Motor neuron (in vitro differentiated cells): ENCODE data around the gene TEC. TPM values are rescaled to one million over a fixed set of nuclear protein-coding genes. Genes with fewer than 3 reads are reported as not detected.
"Not testable (repeated sequence)": the region's sequence is repeated elsewhere in the genome, so short reads cannot be mapped to it uniquely, and the experiment has no call there.

Source experiments
- ATAC-seq, 8 experiments: fragments of 200-7000 bp; cut with Tn5 transposase; replicated peaks in 6 of 8; 2 replicates each; pipeline ENCODE4 v1.8.0; 2021; ENCODE audit warnings: mild to moderate bottlenecking in 8 of 8, moderate library complexity in 8 of 8
- H3K27ac ChIP-seq, 2 donors: fragments of 250-450 bp; sonication (Bioruptor Pico); 2 replicates each; pipeline ENCODE4 v1.9.0; 2021; ENCODE audit warnings: antibody characterized with exemption in 2 of 2, mild to moderate bottlenecking in 2 of 2, moderate library complexity in 1 of 2
- H3K4me1 ChIP-seq, 2 donors: fragments of 250-450 bp; sonication (Bioruptor Pico); replicated peaks in 1 of 2; 2 replicates each; pipeline ENCODE4 v1.6.1; 2021; ENCODE audit warnings: antibody characterized with exemption in 2 of 2, mild to moderate bottlenecking in 2 of 2, moderate library complexity in 1 of 2
- H3K4me3 ChIP-seq, 5 donors: fragments of 250-450 bp; sonication (Bioruptor Pico); 2 replicates each; pipeline ENCODE4 v1.9.0; 2021; ENCODE audit warnings: antibody characterized with exemption in 5 of 5, mild to moderate bottlenecking in 5 of 5, moderate library complexity in 4 of 5
- WGBS, 10 experiments: fragments of 450-650 bp; shearing (Covaris generic); methylation state at CpG; one replicate each; pipeline ENCODE4 v1.0.0; 2022; 5-methylcytosine and 5-hydroxymethylcytosine counted together
- in situ Hi-C, 9 experiments: fragments of 400-800 bp; cut with MboI; loops; one replicate each; pipeline ENCODE4 v1.15.0; 2021; ENCODE audit warnings: low sequenced_read_pairs in 9 of 9, low pct_unique_long_range_greater_than_20kb in 2 of 9; ENCODE audit not compliant: unreplicated experiment in 9 of 9
- total RNA-seq, 8 experiments: library from RNA; unstranded; fragments of 300-600 nt; gene quantifications; 2 replicates each; pipeline versions ENCODE4 v1.2.3 to v1.2.4, GENCODE V29; 2022

Gene TEC
- total RNA-seq, 8 experiments from 2014 or later, result 0.05 to 3.4 (median 0.61) TPM

- H3K27ac ChIP-seq, result no peak overlapping the region
- in situ Hi-C loops, result no loop called here
- no peak overlapping the region for H3K4me3 ChIP-seq
- ATAC-seq, result no peak
- 69 to 100% (median 87%) methylated on average over 2 to 9 of the region's 9 CpGs for WGBS, 10 experiments
- H3K4me1 ChIP-seq, result peaks cover 0 to 15% of the 10 kb centered on the region in 2 donors
Measured at GRCh38 chr4:48196758-48197504, 72.7 kb downstream of the TEC start.

GRCh38 chr4:48195853-48196252, 73.8 kb downstream of the TEC start:
- no peak for ATAC-seq
- Histone ChIP-seq H3K4me3 (no peak overlapping the region), H3K27ac (no peak overlapping the region), H3K4me1 (peaks cover 0 to 15% of the 10 kb centered on the region in 2 donors)
- in situ Hi-C loops, result no loop called here
- WGBS, 10 experiments, result 83 to 100% (median 100%) methylated on average over 1 to 2 of the region's 3 CpGs; no CpG with 5 or more reads in 5 of the 10 experiments

GRCh38 chr4:48195374-48195773, 74.3 kb downstream of the TEC start:
- peak in 5 of 8 experiments; percentile 53 to 84 (median 67) for ATAC-seq
- H3K4me3 ChIP-seq, result no peak overlapping the region
- whole genome bisulfite sequencing, 10 experiments, result 5 to 83% (median 58%) methylated on average over 2 to 3 of the region's 3 CpGs; no CpG with 5 or more reads in 1 of the 10 experiments
- in situ Hi-C loops, result no loop called here
- H3K27ac ChIP-seq, result no peak overlapping the region
- H3K4me1 ChIP-seq, result peaks cover 0 to 15% of the 10 kb centered on the region in 2 donors

- no peak for ATAC-seq
- H3K27ac ChIP-seq, result no peak overlapping the region
- peaks cover 0 to 15% of the 10 kb centered on the region in 2 donors for H3K4me1 ChIP-seq
- no peak overlapping the region for H3K4me3 ChIP-seq
- 13 to 100% (median 60%) methylated on average over 1 of the region's 1 CpG; no CpG with 5 or more reads in 3 of the 10 experiments for whole genome bisulfite sequencing, 10 experiments
- in situ Hi-C loops, result no loop called here
Measured at GRCh38 chr4:48194971-48195370, 74.7 kb downstream of the TEC start.

GRCh38 chr4:48193921-48194468, 75.6 kb downstream of the TEC start:
- H3K4me3 ChIP-seq, result no peak overlapping the region
- WGBS, 10 experiments, result 17 to 100% (median 100%) methylated on average over 1 to 2 of the region's 3 CpGs; no CpG with 5 or more reads in 1 of the 10 experiments
- in situ Hi-C loops, result no loop called here

GRCh38 chr4:48193096-48193836, 76.4 kb downstream of the TEC start:
- in situ Hi-C loops, result no loop called here
- peaks cover 0 to 10% of the 10 kb centered on the region in 2 donors for H3K4me1 ChIP-seq
- no peak overlapping the region for H3K27ac ChIP-seq
- H3K4me3 ChIP-seq, result no peak overlapping the region
- 74 to 100% (median 88%) methylated on average over 3 to 6 of the region's 6 CpGs for WGBS, 10 experiments
- no peak for ATAC-seq

More at GRCh38 chr4:48193921-48194468, 75.6 kb downstream of the TEC start:
- no peak for ATAC-seq
- Histone ChIP-seq H3K27ac (no peak overlapping the region), H3K4me1 (peaks cover 0 to 15% of the 10 kb centered on the region in 2 donors)

GRCh38 chr4:48191758-48192157, 77.9 kb downstream of the TEC start:
- Histone ChIP-seq H3K4me3 (no peak overlapping the region), H3K4me1 (peaks cover 0 to 3% of the 10 kb centered on the region in 2 donors), H3K27ac (no peak overlapping the region)
- in situ Hi-C loops, result no loop called here
- WGBS, 10 experiments, result 17 to 88% (median 50%) methylated on average over 1 of the region's 1 CpG; no CpG with 5 or more reads in 6 of the 10 experiments
- ATAC-seq, result no peak

- H3K4me1 ChIP-seq, result peaks cover 0 to 2% of the 10 kb centered on the region in 2 donors
- in situ Hi-C loops, result no loop called here
- no peak for ATAC-seq
- no peak overlapping the region for H3K4me3 ChIP-seq
- H3K27ac ChIP-seq, result no peak overlapping the region
Measured at GRCh38 chr4:48190839-48191238, 78.8 kb downstream of the TEC start.

- H3K4me1 ChIP-seq, result no peaks in the 10 kb centered on the region
- no peak overlapping the region for H3K27ac ChIP-seq
- in situ Hi-C loops, result no loop called here
- H3K4me3 ChIP-seq, result no peak overlapping the region
- ATAC-seq, result no peak
- 50 to 100% (median 95%) methylated on average over 1 to 2 of the region's 2 CpGs; no CpG with 5 or more reads in 4 of the 10 experiments for WGBS, 10 experiments
Measured at GRCh38 chr4:48189731-48190130, 79.9 kb downstream of the TEC start.

- 56 to 100% (median 75%) methylated on average over 2 of the region's 2 CpGs; no CpG with 5 or more reads in 5 of the 10 experiments for WGBS, 10 experiments
- Histone ChIP-seq H3K27ac (no peak overlapping the region), H3K4me3 (no peak overlapping the region), H3K4me1 (no peaks in the 10 kb centered on the region)
- peak in 1 of 8 experiments; percentile 53 for ATAC-seq
- in situ Hi-C loops, result no loop called here
Measured at GRCh38 chr4:48188390-48188789, 81.2 kb downstream of the TEC start.

- WGBS, 10 experiments, result 0 to 100% (median 69%) methylated on average over 1 to 2 of the region's 2 CpGs; no CpG with 5 or more reads in 2 of the 10 experiments
- in situ Hi-C loops, result no loop called here
- no peak for ATAC-seq
Measured at GRCh38 chr4:48187813-48188212, 81.8 kb downstream of the TEC start.

GRCh38 chr4:48187066-48187465, 82.6 kb downstream of the TEC start:
- ATAC-seq, H3K4me3 ChIP-seq, H3K27ac ChIP-seq, H3K4me1 ChIP-seq, in situ Hi-C loops: not testable (repeated sequence)
- no CpG with 5 or more reads among the region's 5 CpGs for WGBS, 10 experiments

More at GRCh38 chr4:48187813-48188212, 81.8 kb downstream of the TEC start:
- H3K4me1 ChIP-seq, result no peaks in the 10 kb centered on the region
- H3K4me3 ChIP-seq, result no peak overlapping the region
- H3K27ac ChIP-seq, result no peak overlapping the region

GRCh38 chr4:48186394-48186793, 83.2 kb downstream of the TEC start:
- WGBS, 10 experiments, result no CpG with 5 or more reads among the region's 33 CpGs
- H3K27ac ChIP-seq, H3K4me1 ChIP-seq, H3K4me3 ChIP-seq, ATAC-seq, in situ Hi-C loops: not testable (repeated sequence)
